Esophagus muscularis mucosa (tissue), 4 donors: Measurements from ENCODE around the gene TAMM41.

Experiments used
- EP300 ChIP-seq: sonication (generic); formaldehyde crosslinking; IDR thresholded peaks from one replicate; pipeline ENCODE4 v1.6.1; 2017; ENCODE audit warnings: antibody characterized with exemption
- POLR2A ChIP-seq: fragments of 450-650 bp; IDR thresholded peaks from one replicate; pipeline ENCODE4 v1.6.1; 2017; ENCODE audit warnings: antibody characterized with exemption, moderate library complexity, mild to moderate bottlenecking, low read depth
- POLR2AphosphoS5 ChIP-seq, 2 donors: sonication (generic); formaldehyde crosslinking; IDR thresholded peaks; one replicate each; pipeline ENCODE4 v1.6.1; 2017; ENCODE audit warnings: antibody characterized with exemption in 2 of 2
- TF ChIP-seq, protein P1 (sequence below), 3 experiments: fragments of 200-600 bp in 2 of 3; fragments of 450-650 bp in 1 of 3; sonication (generic) in 2 of 3; IDR thresholded peaks; one replicate each; pipeline ENCODE4 v1.5.1; 2017 to 2019; ENCODE audit warnings: antibody characterized with exemption in 3 of 3, mild to moderate bottlenecking in 2 of 3, moderate library complexity in 1 of 3

DNA sequence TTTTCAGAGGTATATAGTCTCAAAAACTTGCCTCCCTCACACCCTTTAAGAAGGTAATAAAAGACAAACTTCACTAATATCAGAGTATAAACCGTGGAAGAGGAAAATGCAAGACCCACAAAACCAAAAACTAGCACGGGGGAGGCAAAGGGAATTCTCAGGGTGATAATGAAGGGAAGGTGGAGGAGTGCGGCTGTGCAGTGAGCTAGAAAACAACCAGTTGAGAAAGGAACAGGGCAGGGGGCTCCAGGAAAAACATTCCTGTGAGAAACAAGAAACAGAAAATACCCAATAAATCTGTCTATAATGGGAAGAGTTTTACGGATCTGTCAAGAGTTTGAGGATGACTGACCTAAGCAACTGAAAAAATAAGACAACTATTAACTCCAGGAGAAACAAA lies 31.6 kb downstream of the TAMM41 start:
- TF ChIP-seq EP300 (no peak), POLR2AphosphoS5 (IDR thresholded peaks at IDR 0.05) (no peak), POLR2A (no peak)
- TF ChIP-seq, protein P1, sequence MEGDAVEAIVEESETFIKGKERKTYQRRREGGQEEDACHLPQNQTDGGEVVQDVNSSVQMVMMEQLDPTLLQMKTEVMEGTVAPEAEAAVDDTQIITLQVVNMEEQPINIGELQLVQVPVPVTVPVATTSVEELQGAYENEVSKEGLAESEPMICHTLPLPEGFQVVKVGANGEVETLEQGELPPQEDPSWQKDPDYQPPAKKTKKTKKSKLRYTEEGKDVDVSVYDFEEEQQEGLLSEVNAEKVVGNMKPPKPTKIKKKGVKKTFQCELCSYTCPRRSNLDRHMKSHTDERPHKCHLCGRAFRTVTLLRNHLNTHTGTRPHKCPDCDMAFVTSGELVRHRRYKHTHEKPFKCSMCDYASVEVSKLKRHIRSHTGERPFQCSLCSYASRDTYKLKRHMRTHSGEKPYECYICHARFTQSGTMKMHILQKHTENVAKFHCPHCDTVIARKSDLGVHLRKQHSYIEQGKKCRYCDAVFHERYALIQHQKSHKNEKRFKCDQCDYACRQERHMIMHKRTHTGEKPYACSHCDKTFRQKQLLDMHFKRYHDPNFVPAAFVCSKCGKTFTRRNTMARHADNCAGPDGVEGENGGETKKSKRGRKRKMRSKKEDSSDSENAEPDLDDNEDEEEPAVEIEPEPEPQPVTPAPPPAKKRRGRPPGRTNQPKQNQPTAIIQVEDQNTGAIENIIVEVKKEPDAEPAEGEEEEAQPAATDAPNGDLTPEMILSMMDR (IDR thresholded peaks at IDR 0.05): no peak
